Loucy (cell line): ENCODE data around the gene AFF1.

Experiments used
- CTCF ChIP-seq: fragments of 200-600 bp; sonication (generic); conservative IDR thresholded peaks from 2 replicates; pipeline ENCODE4 v1.5.1; 2014; ENCODE audit warnings: mild to moderate bottlenecking, antibody characterized with exemption, low read length
- EZH2phosphoT487 ChIP-seq: fragments of 200-600 bp; IDR thresholded peaks from 2 replicates; pipeline ENCODE4 v1.6.1; 2018; ENCODE audit warnings: antibody characterized with exemption, mild to moderate bottlenecking, moderate library complexity, borderline replicate concordance

- TF ChIP-seq CTCF: no peak
- no peak for TF ChIP-seq EZH2phosphoT487
These were observed 89.4 kb downstream of the AFF1 start for GRCh38 chr4:87024201-87024600.
